Measurements from ENCODE around the gene NANP. TPM values are rescaled to one million over a fixed set of nuclear protein-coding genes. Genes with fewer than 3 reads are reported as not detected.

The NANP gene
- total and polyA plus RNA-seq, 9 of the 15 experiments (the other 6 are each of a cell fraction or from before 2014, with no cell fraction given), result 5.4 to 8.4 (median 6.9) TPM

DNA sequence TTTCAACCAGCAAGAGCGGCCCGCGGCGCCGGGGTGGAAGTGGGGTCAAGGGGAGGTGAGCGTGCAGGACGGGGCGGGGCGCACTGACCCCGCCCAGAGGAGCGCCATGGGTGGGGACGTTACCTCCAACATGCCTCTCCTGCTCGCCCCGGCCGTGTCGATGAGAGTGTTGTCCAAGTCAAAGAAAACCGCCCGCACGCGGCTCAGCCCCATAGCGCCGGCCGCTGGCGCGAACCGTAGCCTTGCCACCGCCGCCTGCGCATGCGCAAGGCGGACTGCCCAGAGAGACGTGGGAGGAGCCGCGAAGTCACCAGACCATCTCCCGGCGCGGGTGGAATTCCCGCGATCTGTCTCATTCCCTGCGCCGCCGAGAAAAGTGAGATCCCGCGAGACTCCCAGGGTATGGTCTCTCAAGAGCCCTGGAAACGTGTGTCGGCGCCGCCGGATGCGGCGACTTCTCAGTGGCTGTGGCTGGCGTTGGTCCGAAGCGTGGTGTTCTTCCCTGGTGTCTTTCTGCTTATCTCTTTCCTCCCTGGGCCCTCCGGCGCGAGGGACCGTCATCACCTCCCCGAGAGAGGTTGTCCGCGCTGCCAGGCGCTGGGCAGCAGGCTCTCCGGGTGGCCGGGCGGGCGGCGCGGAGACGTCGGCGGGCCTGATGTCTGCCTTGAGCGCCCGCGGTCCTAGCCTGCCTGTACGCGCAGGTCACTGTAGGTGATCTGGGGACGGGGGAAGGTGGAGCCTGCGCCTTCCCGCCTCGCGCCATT, at the start of gene NANP (continued):
- TF ChIP-seq, protein P1, sequence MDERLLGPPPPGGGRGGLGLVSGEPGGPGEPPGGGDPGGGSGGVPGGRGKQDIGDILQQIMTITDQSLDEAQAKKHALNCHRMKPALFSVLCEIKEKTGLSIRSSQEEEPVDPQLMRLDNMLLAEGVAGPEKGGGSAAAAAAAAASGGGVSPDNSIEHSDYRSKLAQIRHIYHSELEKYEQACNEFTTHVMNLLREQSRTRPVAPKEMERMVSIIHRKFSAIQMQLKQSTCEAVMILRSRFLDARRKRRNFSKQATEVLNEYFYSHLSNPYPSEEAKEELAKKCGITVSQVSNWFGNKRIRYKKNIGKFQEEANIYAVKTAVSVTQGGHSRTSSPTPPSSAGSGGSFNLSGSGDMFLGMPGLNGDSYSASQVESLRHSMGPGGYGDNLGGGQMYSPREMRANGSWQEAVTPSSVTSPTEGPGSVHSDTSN (CRISPR knock-in tag; IDR thresholded peaks at IDR 0.05; ENCODE audit: low read depth), result no peak
- TF ChIP-seq, protein P1 (tag; conservative IDR thresholded peaks at IDR 0.05; ENCODE audit: low read depth), result no peak
- TF ChIP-seq, protein P2, sequence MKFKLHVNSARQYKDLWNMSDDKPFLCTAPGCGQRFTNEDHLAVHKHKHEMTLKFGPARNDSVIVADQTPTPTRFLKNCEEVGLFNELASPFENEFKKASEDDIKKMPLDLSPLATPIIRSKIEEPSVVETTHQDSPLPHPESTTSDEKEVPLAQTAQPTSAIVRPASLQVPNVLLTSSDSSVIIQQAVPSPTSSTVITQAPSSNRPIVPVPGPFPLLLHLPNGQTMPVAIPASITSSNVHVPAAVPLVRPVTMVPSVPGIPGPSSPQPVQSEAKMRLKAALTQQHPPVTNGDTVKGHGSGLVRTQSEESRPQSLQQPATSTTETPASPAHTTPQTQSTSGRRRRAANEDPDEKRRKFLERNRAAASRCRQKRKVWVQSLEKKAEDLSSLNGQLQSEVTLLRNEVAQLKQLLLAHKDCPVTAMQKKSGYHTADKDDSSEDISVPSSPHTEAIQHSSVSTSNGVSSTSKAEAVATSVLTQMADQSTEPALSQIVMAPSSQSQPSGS (CRISPR knock-in tag; IDR thresholded peaks at IDR 0.05), result no peak
- TF ChIP-seq MAFG (tag; conservative IDR thresholded peaks at IDR 0.05) (no peak), TSC22D4 (tag; IDR thresholded peaks at IDR 0.05) (no peak), MTA2 (IDR thresholded peaks at IDR 0.05; ENCODE audit: low read depth) (no peak), ZNF589 (CRISPR knock-in tag; IDR thresholded peaks at IDR 0.05; ENCODE audit: low read depth) (no peak), ZNF77 (CRISPR knock-in tag; IDR thresholded peaks at IDR 0.05) (no peak), C11orf30 (IDR thresholded peaks at IDR 0.05; ENCODE audit: low read depth) (peak; percentile 51), THRAP3 (IDR thresholded peaks at IDR 0.05; ENCODE audit: borderline replicate concordance) (no peak), STAT5B (CRISPR knock-in tag; IDR thresholded peaks at IDR 0.05) (no peak), ELF2 (CRISPR knock-in tag; IDR thresholded peaks at IDR 0.05) (no peak), ETV5 (CRISPR knock-in tag; IDR thresholded peaks at IDR 0.05; ENCODE audit: low read depth) (no peak; the same call in 1 of the 2 replicates), ZNF780A (CRISPR knock-in tag; IDR thresholded peaks at IDR 0.05) (no peak), FOXJ3 (CRISPR knock-in tag; IDR thresholded peaks at IDR 0.05) (no peak)
- TF ChIP-seq, protein P3, sequence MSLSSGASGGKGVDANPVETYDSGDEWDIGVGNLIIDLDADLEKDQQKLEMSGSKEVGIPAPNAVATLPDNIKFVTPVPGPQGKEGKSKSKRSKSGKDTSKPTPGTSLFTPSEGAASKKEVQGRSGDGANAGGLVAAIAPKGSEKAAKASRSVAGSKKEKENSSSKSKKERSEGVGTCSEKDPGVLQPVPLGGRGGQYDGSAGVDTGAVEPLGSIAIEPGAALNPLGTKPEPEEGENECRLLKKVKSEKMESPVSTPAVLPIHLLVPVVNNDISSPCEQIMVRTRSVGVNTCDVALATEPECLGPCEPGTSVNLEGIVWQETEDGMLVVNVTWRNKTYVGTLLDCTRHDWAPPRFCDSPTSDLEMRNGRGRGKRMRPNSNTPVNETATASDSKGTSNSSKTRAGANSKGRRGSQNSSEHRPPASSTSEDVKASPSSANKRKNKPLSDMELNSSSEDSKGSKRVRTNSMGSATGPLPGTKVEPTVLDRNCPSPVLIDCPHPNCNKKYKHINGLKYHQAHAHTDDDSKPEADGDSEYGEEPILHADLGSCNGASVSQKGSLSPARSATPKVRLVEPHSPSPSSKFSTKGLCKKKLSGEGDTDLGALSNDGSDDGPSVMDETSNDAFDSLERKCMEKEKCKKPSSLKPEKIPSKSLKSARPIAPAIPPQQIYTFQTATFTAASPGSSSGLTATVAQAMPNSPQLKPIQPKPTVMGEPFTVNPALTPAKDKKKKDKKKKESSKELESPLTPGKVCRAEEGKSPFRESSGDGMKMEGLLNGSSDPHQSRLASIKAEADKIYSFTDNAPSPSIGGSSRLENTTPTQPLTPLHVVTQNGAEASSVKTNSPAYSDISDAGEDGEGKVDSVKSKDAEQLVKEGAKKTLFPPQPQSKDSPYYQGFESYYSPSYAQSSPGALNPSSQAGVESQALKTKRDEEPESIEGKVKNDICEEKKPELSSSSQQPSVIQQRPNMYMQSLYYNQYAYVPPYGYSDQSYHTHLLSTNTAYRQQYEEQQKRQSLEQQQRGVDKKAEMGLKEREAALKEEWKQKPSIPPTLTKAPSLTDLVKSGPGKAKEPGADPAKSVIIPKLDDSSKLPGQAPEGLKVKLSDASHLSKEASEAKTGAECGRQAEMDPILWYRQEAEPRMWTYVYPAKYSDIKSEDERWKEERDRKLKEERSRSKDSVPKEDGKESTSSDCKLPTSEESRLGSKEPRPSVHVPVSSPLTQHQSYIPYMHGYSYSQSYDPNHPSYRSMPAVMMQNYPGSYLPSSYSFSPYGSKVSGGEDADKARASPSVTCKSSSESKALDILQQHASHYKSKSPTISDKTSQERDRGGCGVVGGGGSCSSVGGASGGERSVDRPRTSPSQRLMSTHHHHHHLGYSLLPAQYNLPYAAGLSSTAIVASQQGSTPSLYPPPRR (CRISPR knock-in tag; IDR thresholded peaks at IDR 0.05; ENCODE audit: borderline replicate concordance), result no peak
- TF ChIP-seq, protein P4, sequence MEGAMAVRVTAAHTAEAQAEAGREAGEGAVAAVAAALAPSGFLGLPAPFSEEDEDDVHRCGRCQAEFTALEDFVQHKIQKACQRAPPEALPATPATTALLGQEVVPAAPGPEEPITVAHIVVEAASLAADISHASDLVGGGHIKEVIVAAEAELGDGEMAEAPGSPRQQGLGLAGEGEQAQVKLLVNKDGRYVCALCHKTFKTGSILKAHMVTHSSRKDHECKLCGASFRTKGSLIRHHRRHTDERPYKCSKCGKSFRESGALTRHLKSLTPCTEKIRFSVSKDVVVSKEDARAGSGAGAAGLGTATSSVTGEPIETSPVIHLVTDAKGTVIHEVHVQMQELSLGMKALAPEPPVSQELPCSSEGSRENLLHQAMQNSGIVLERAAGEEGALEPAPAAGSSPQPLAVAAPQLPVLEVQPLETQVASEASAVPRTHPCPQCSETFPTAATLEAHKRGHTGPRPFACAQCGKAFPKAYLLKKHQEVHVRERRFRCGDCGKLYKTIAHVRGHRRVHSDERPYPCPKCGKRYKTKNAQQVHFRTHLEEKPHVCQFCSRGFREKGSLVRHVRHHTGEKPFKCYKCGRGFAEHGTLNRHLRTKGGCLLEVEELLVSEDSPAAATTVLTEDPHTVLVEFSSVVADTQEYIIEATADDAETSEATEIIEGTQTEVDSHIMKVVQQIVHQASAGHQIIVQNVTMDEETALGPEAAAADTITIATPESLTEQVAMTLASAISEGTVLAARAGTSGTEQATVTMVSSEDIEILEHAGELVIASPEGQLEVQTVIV (CRISPR knock-in tag; IDR thresholded peaks at IDR 0.05; ENCODE audit: borderline replicate concordance), result no peak
